ENCODE results near the gene NUP93. TPM values are rescaled to one million over a fixed set of nuclear protein-coding genes. Genes with fewer than 3 reads are reported as not detected.

Gene NUP93
- polyA plus RNA-seq, 1 of the 3 experiments (the other 2 are of a cell fraction): 43.1 TPM

GRCh38 chr16:56871172-56871593 lies 141.3 kb downstream of the NUP93 start:
- Histone ChIP-seq H3K9me3 (no peaks in the 10 kb centered on the region), H3K4me1 (ENCODE audit: control insufficient read depth in 1 of 2, insufficient read depth in 2 of 2, low read depth in 1 of 2, low read length in 1 of 2) (peaks cover 0 to 31% of the 10 kb centered on the region in 2 experiments; a peak in 1 of 4 replicates), H3K36me3 (replicated peaks in 1 of 2; ENCODE audit: control insufficient read depth in 1 of 2, insufficient read depth in 2 of 2, low read length in 1 of 2) (no peaks in the 10 kb centered on the region), H3K79me2 (ENCODE audit: insufficient read depth) (no peaks in the 10 kb centered on the region), H3K9me2 (no peaks in the 10 kb centered on the region), H3K4me3 (ENCODE audit: low read depth in 2 of 2, low read length in 1 of 2) (no peak overlapping the region), H4K20me1 (ENCODE audit: insufficient read depth) (no peaks in the 10 kb centered on the region), H2AFZ (ENCODE audit: low read depth) (no peak overlapping the region), H3K4me2 (no peak overlapping the region), H3K9ac (no peak overlapping the region), H3K27me3 (ENCODE audit: insufficient read depth) (no peaks in the 10 kb centered on the region), H3F3A (replicated peaks; ENCODE audit: insufficient read depth) (no peaks in the 10 kb centered on the region), H3K27ac (ENCODE audit: low read depth in 2 of 2, low read length in 1 of 2) (no peak overlapping the region)
- DNase-seq: peak; percentile 50
- ChIA-PET POLR2A (no interaction called here), CTCF (interaction anchor here (0.8 to 2.6 kb wide), 2 partner anchors 82 kb away, joined by 3 to 8 read pairs; no protein-coding TSS in a partner anchor)
- TF ChIP-seq NFIC (IDR thresholded peaks at IDR 0.05; ENCODE audit: borderline replicate concordance): no peak
- no peak for TF ChIP-seq CTCF (IDR thresholded peaks at IDR 0.05)
- no peak for TF ChIP-seq FOXM1 (IDR thresholded peaks at IDR 0.05; ENCODE audit: low read depth)
- TF ChIP-seq NRF1 (IDR thresholded peaks at IDR 0.05; ENCODE audit: low read depth, low read length): no peak
- TF ChIP-seq RAD21 (IDR thresholded peaks at IDR 0.05; ENCODE audit: low read length): no peak; the same call in 1 of the 2 replicates
- TF ChIP-seq TAF1 (IDR thresholded peaks at IDR 0.05; ENCODE audit: borderline replicate concordance, low read depth, low read length): no peak
- TF ChIP-seq FOXJ3 (CRISPR knock-in tag; IDR thresholded peaks at IDR 0.05): no peak
- WGBS (ENCODE audit: low lambda C conversion rate): 78% methylated on average over 7 of the region's 7 CpGs

DNA sequence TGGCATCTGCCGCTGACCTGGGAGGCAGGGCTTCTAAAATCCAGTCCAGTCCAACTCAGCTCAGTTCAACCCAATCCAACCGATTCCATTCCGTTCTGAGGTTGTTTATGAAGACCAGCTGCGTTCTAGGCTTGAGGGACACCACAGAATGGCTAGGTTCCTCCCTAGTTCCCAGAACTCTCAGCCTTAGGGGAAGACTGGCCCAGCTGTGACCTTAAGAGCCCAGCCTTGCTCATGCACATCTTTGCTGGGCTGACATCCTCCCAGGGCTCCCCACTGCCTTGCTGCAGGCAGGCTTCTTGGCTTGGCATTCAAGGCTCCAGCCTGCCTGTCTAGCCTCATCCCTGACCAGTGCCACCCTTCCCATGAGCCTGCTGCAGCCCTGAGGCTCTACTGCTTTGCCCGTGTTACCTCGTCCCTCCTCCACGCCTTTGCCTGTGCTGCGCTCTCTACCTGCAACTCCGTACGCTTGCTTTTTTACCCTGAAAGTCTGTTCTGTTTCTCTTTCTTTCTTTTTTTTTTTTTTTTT lies 143.0 kb downstream of the NUP93 start:
- H3K27ac ChIP-seq (ENCODE audit: low read depth in 2 of 2, low read length in 1 of 2): no peak overlapping the region
- no peaks in the 10 kb centered on the region for H3K9me2 ChIP-seq
- no peaks in the 10 kb centered on the region for H3F3A ChIP-seq (replicated peaks; ENCODE audit: insufficient read depth)
- no peak overlapping the region for H3K4me3 ChIP-seq (ENCODE audit: low read depth in 2 of 2, low read length in 1 of 2)
- no peaks in the 10 kb centered on the region for H3K9me3 ChIP-seq
- no peak for DNase-seq
- no peak overlapping the region for H2AFZ ChIP-seq (ENCODE audit: low read depth)
- no peak overlapping the region for H3K9ac ChIP-seq
- 98% methylated on average over 9 of the region's 10 CpGs for WGBS (ENCODE audit: low lambda C conversion rate)
- no peak overlapping the region for H3K4me2 ChIP-seq
- H3K36me3 ChIP-seq (replicated peaks in 1 of 2; ENCODE audit: control insufficient read depth in 1 of 2, insufficient read depth in 2 of 2, low read length in 1 of 2): no peaks in the 10 kb centered on the region
- TF ChIP-seq JUND (IDR thresholded peaks at IDR 0.05): no peak
- no peak for TF ChIP-seq EP300 (IDR thresholded peaks at IDR 0.05; ENCODE audit: borderline replicate concordance in 1 of 2, low read depth in 1 of 2, low read length in 1 of 2)
- no peak for TF ChIP-seq CTCF (IDR thresholded peaks at IDR 0.05)
- no peak for TF ChIP-seq FOSL2 (IDR thresholded peaks at IDR 0.05; ENCODE audit: borderline replicate concordance, low read depth)
- TF ChIP-seq, protein P1, sequence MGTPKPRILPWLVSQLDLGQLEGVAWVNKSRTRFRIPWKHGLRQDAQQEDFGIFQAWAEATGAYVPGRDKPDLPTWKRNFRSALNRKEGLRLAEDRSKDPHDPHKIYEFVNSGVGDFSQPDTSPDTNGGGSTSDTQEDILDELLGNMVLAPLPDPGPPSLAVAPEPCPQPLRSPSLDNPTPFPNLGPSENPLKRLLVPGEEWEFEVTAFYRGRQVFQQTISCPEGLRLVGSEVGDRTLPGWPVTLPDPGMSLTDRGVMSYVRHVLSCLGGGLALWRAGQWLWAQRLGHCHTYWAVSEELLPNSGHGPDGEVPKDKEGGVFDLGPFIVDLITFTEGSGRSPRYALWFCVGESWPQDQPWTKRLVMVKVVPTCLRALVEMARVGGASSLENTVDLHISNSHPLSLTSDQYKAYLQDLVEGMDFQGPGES (IDR thresholded peaks at IDR 0.05; ENCODE audit: low read depth, low read length): no peak
- TF ChIP-seq ZBTB33 (IDR thresholded peaks at IDR 0.05; ENCODE audit: borderline replicate concordance, low read depth): no peak
- TF ChIP-seq TAF1 (IDR thresholded peaks at IDR 0.05; ENCODE audit: borderline replicate concordance, low read depth, low read length): no peak
- TF ChIP-seq TCF12 (IDR thresholded peaks at IDR 0.05): no peak
- no peak for TF ChIP-seq ELF1 (IDR thresholded peaks at IDR 0.05)
- no peak for TF ChIP-seq FOXM1 (IDR thresholded peaks at IDR 0.05; ENCODE audit: low read depth)
- no peak for TF ChIP-seq NFIC (IDR thresholded peaks at IDR 0.05; ENCODE audit: borderline replicate concordance)
- no peak for TF ChIP-seq RAD21 (IDR thresholded peaks at IDR 0.05; ENCODE audit: low read length)
- no peak for TF ChIP-seq USF2 (IDR thresholded peaks at IDR 0.05; ENCODE audit: borderline replicate concordance, low read depth, low read length)
- no peak for TF ChIP-seq FOXJ3 (CRISPR knock-in tag; IDR thresholded peaks at IDR 0.05)
- no peaks in the 10 kb centered on the region for H3K27me3 ChIP-seq (ENCODE audit: insufficient read depth)
- H3K79me2 ChIP-seq (ENCODE audit: insufficient read depth): no peaks in the 10 kb centered on the region
- H4K20me1 ChIP-seq (ENCODE audit: insufficient read depth): no peaks in the 10 kb centered on the region
- peaks cover 0 to 35% of the 10 kb centered on the region in 2 experiments; a peak in 1 of 4 replicates for H3K4me1 ChIP-seq (ENCODE audit: control insufficient read depth in 1 of 2, insufficient read depth in 2 of 2, low read depth in 1 of 2, low read length in 1 of 2)
- ChIA-PET CTCF (no interaction called here), POLR2A (no interaction called here)
